Spleen (tissue), 11 donors: ENCODE measurements around the gene ZFYVE28. TPM values are rescaled to one million over a fixed set of nuclear protein-coding genes. Genes with fewer than 3 reads are reported as not detected.

Experiments used
- DNase-seq: peaks from one replicate; pipeline ENCODE4 v3.0.0-alpha.2; 2020
- H3K27ac ChIP-seq, 8 donors: fragments of 200-600 bp; sonication (generic) in 7 of 8; 1 replicate in 4 of 8; 2 replicates in 4 of 8; pipeline versions ENCODE4 v1.5.0 to v1.8.0; 2016 to 2021; ENCODE audit warnings: inconsistent platforms in 4 of 8, mild to moderate bottlenecking in 4 of 8, moderate library complexity in 1 of 8
- H3K27me3 ChIP-seq, 7 donors: fragments of 200-600 bp; sonication (generic) in 6 of 7; replicated peaks in 1 of 7; 1 replicate in 4 of 7; 2 replicates in 3 of 7; pipeline versions ENCODE4 v1.5.0 to v1.8.0; 2016 to 2021; ENCODE audit warnings: inconsistent platforms in 3 of 7, mild to moderate bottlenecking in 1 of 7
- H3K36me3 ChIP-seq, 6 donors: fragments of 200-600 bp; sonication (generic) in 5 of 6; 1 replicate in 4 of 6; 2 replicates in 2 of 6; pipeline versions ENCODE4 v1.5.0 to v1.8.0; 2016 to 2021; ENCODE audit warnings: inconsistent platforms in 2 of 6
- H3K4me1 ChIP-seq, 6 donors: fragments of 200-600 bp; sonication (generic) in 5 of 6; 1 replicate in 3 of 6; 2 replicates in 3 of 6; pipeline versions ENCODE4 v1.5.0 to v1.8.0; 2016 to 2021; ENCODE audit warnings: inconsistent platforms in 3 of 6
- H3K4me3 ChIP-seq, 8 donors: fragments of 200-600 bp; sonication (generic) in 7 of 8; 1 replicate in 4 of 8; 2 replicates in 4 of 8; pipeline versions ENCODE4 v1.5.0 to v1.8.0; 2016 to 2021; ENCODE audit warnings: inconsistent platforms in 4 of 8, mild to moderate bottlenecking in 4 of 8, moderate library complexity in 2 of 8
- H3K9me3 ChIP-seq, 8 donors: fragments of 200-600 bp; sonication (generic) in 7 of 8; 1 replicate in 4 of 8; 2 replicates in 4 of 8; pipeline versions ENCODE4 v1.5.0 to v1.8.0; 2016 to 2021; ENCODE audit warnings: inconsistent platforms in 4 of 8
- CTCF ChIP-seq, 11 experiments: fragments of 200-600 bp in 7 of 11; fragments of 450-650 bp in 4 of 11; sonication (generic) in 4 of 11; IDR thresholded peaks in 8 of 11; conservative IDR thresholded peaks in 3 of 11; 1 replicate in 7 of 11; 2 replicates in 4 of 11; pipeline versions ENCODE4 v1.4.0 to v1.8.0; 2016 to 2021; ENCODE audit warnings: antibody characterized with exemption in 11 of 11, inconsistent platforms in 4 of 11, mild to moderate bottlenecking in 1 of 11
- POLR2A ChIP-seq, 3 donors: fragments of 450-650 bp; IDR thresholded peaks; one replicate each; pipeline ENCODE4 v1.5.1; 2017; ENCODE audit warnings: antibody characterized with exemption in 3 of 3, mild to moderate bottlenecking in 1 of 3
- POLR2AphosphoS5 ChIP-seq, 3 donors: sonication (generic); formaldehyde crosslinking; IDR thresholded peaks; one replicate each; pipeline ENCODE4 v1.5.1; 2017; ENCODE audit warnings: antibody characterized with exemption in 3 of 3
- WGBS, 5 donors: extraction: QIAGEN DNeasy Blood & Tissue Kit in 3 of 5; methylation state at CpG; one replicate each; pipeline versions ENCODE4 v1.1.5 to v1.1.7; 2013 to 2018; 5-methylcytosine and 5-hydroxymethylcytosine counted together
- intact Hi-C: fragments of 100-400 bp; cut with DNase I; formaldehyde crosslinking; loops from one replicate; pipeline ENCODE4 v1.15.0; 2023; ENCODE audit warnings: low total_unique reads
- polyA plus RNA-seq, 3 donors: library from polyadenylated mRNA; stranded (reverse); fragments of 200-250 nt; gene quantifications; one replicate each; pipeline ENCODE4 v1.2.1, GENCODE V29; 2013
- total RNA-seq, 7 donors: library from RNA; depleted of rRNA in 3 of 7; stranded (reverse); fragments of >200 nt in 3 of 7; fragmentation: NEBNext Ultra II Directional in 4 of 7; extraction: Animal tissue kit (Norgen Biotek cat#: 25700) in 4 of 7; gene quantifications; one replicate each; pipeline versions ENCODE4 v1.1.0 to v1.2.1, GENCODE V29; 2016 to 2021
- donor health status: healthy with polysubstance abuse.
- donor health status: DM: no; HTN: no; CAD: no; lungs with moderate emphysema.
- donor health status: DM: no; HTN: no; CAD: no.
- donor health status: Bipolar disorder and iron deficiency.
- donor health status: healthy.
- donor health status: DM: no; HTN: no; CAD: no.
- donor health status: DM: yes; HTN: yes; CAD: no.

ZFYVE28 gene
- total and polyA plus RNA-seq, 10 donors, result 2.7 to 31.3 (median 12.6) TPM

GRCh38 chr4:2292646-2293108 lies 125.8 kb downstream of the ZFYVE28 start:
- peaks cover 0 to 6% (median 0%) of the 10 kb centered on the region in 8 donors for H3K9me3 ChIP-seq
- no peak for DNase-seq
- no peak overlapping the region for H3K4me3 ChIP-seq
- intact Hi-C loops, result no loop called here
- peaks cover 0 to 9% (median 0%) of the 10 kb centered on the region in 6 donors for H3K36me3 ChIP-seq
- 73 to 83% (median 80%) methylated on average over 6 of the region's 6 CpGs for WGBS, 5 donors
- H3K27me3 ChIP-seq, result no peaks in the 10 kb centered on the region
- no peak for TF ChIP-seq CTCF (IDR thresholded peaks at IDR 0.05 in 8 of 11, conservative IDR thresholded peaks at IDR 0.05 in 3 of 11)
- no peak overlapping the region for H3K27ac ChIP-seq
- peaks cover 8 to 45% (median 29%) of the 10 kb centered on the region in 6 donors for H3K4me1 ChIP-seq

GRCh38 chr4:2291705-2292645 lies 126.5 kb downstream of the ZFYVE28 start:
- peak; percentile 71 for DNase-seq
- peaks cover 0 to 6% (median 0%) of the 10 kb centered on the region in 8 donors for H3K9me3 ChIP-seq
- H3K36me3 ChIP-seq, result peaks cover 0 to 4% (median 0%) of the 10 kb centered on the region in 6 donors
- no peak overlapping the region for H3K4me3 ChIP-seq
- peak overlapping the region in 3 of 8 donors; percentile 40 to 68 (median 61) for H3K27ac ChIP-seq
- H3K27me3 ChIP-seq, result no peaks in the 10 kb centered on the region
- TF ChIP-seq POLR2A (IDR thresholded peaks at IDR 0.05) (no peak), POLR2AphosphoS5 (IDR thresholded peaks at IDR 0.05) (no peak), CTCF (IDR thresholded peaks at IDR 0.05 in 8 of 11, conservative IDR thresholded peaks at IDR 0.05 in 3 of 11) (no peak)
- intact Hi-C loops, result no loop called here
- 84 to 91% (median 89%) methylated on average over 15 to 20 of the region's 20 CpGs for WGBS, 5 donors
- H3K4me1 ChIP-seq, result peaks cover 8 to 45% (median 29%) of the 10 kb centered on the region in 6 donors

GRCh38 chr4:2290974-2291704 lies 127.3 kb downstream of the ZFYVE28 start:
- intact Hi-C loops, result no loop called here
- Histone ChIP-seq H3K27me3 (no peaks in the 10 kb centered on the region), H3K9me3 (peaks cover 0 to 6% (median 0%) of the 10 kb centered on the region in 8 donors), H3K27ac (peak overlapping the region in 5 of 8 donors; percentile 10 to 68 (median 48)), H3K4me1 (peaks cover 8 to 37% (median 25%) of the 10 kb centered on the region in 6 donors), H3K4me3 (peak overlapping the region in 1 of 8 donors; percentile 32), H3K36me3 (peaks cover 0 to 3% (median 0%) of the 10 kb centered on the region in 6 donors)
- DNase-seq, result peak; percentile 89
- TF ChIP-seq POLR2AphosphoS5 (IDR thresholded peaks at IDR 0.05), result peak; percentile 63 to 70 (median 68)
- TF ChIP-seq CTCF (IDR thresholded peaks at IDR 0.05 in 8 of 11, conservative IDR thresholded peaks at IDR 0.05 in 3 of 11), result no peak
- 24 to 43% (median 29%) methylated on average over 18 to 24 of the region's 24 CpGs for WGBS, 5 donors
